ENCODE measurements around the gene KIAA1217.

The KIAA1217 gene

DNA sequence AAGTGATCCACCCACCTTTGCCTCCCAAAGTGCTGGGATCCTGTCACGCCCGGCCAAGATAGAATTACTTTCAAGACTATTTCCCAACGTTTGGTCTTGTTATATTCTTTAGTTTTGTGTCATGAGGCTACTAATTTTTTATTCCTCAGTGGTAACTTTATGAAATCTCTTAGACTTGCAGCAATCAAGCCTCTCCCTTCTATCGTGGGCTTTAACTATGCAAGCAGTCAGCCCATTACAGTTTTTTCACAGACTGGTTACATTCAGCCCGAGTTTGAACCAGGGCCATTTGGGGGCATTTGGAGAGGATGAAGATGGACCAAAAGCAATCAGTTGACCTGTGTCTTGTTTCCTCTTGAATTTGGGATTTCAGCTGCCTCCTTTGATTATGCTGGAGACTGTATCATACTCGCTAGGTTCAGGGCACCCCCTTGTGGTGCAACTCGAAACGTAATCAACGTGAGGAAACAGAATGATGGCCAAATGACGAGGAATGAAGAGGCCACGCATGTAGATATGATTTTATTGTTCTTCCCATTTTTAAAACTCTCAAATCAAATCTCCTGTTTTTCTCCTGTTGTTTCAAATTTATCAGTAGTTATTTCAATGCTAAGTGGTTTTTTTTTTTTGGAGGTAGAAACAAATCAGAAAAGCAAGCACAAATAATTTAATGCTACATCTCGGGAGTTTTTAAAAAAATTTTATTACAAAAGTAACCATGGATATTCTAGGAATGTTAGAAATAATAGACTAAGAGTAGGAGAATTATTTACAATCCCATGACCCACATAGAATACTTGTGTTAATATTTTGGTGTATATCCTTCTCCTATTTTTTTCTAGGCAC, 151.6 kb downstream of the KIAA1217 start:
- no peaks in the 10 kb centered on the region for H3F3A ChIP-seq (ENCODE audit: low read depth)
- no peaks in the 10 kb centered on the region for H3K79me2 ChIP-seq (ENCODE audit: insufficient read depth, low read length)
- no peaks in the 10 kb centered on the region for H3K27me3 ChIP-seq (ENCODE audit: insufficient read depth, low read length, poor library complexity, severe bottlenecking)
- H3K36me3 ChIP-seq (ENCODE audit: insufficient read depth, low read length) = no peaks in the 10 kb centered on the region
- H3K4me1 ChIP-seq (ENCODE audit: insufficient read depth, low read length, poor library complexity, severe bottlenecking) = no peaks in the 10 kb centered on the region
- no peak overlapping the region for H2AFZ ChIP-seq (ENCODE audit: low read length)
- no peak overlapping the region for H3K4me2 ChIP-seq (ENCODE audit: low read depth, low read length, poor library complexity, severe bottlenecking)
- H3K9me2 ChIP-seq (replicated peaks; ENCODE audit: low read depth, low read length) = no peaks in the 10 kb centered on the region
- H3K9ac ChIP-seq (ENCODE audit: low read depth, low read length, poor library complexity, severe bottlenecking) = no peak overlapping the region
- no peak overlapping the region for H3K4me3 ChIP-seq (ENCODE audit: low read length, poor library complexity, severe bottlenecking)
- H4K20me1 ChIP-seq (ENCODE audit: insufficient read depth, low read length, poor library complexity, severe bottlenecking) = no peaks in the 10 kb centered on the region
- H3K9me3 ChIP-seq (ENCODE audit: insufficient read depth, low read depth, low read length) = no peaks in the 10 kb centered on the region
- TF ChIP-seq EZH2phosphoT487 (IDR thresholded peaks at IDR 0.05; ENCODE audit: borderline replicate concordance) = no peak
- TF ChIP-seq, protein P1, sequence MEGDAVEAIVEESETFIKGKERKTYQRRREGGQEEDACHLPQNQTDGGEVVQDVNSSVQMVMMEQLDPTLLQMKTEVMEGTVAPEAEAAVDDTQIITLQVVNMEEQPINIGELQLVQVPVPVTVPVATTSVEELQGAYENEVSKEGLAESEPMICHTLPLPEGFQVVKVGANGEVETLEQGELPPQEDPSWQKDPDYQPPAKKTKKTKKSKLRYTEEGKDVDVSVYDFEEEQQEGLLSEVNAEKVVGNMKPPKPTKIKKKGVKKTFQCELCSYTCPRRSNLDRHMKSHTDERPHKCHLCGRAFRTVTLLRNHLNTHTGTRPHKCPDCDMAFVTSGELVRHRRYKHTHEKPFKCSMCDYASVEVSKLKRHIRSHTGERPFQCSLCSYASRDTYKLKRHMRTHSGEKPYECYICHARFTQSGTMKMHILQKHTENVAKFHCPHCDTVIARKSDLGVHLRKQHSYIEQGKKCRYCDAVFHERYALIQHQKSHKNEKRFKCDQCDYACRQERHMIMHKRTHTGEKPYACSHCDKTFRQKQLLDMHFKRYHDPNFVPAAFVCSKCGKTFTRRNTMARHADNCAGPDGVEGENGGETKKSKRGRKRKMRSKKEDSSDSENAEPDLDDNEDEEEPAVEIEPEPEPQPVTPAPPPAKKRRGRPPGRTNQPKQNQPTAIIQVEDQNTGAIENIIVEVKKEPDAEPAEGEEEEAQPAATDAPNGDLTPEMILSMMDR (conservative IDR thresholded peaks at IDR 0.05; ENCODE audit: low read length) = peak; percentile 86

- Histone ChIP-seq H3K4me2 (ENCODE audit: low read depth, low read length, poor library complexity, severe bottlenecking) (no peak overlapping the region), H3K9ac (ENCODE audit: low read depth, low read length, poor library complexity, severe bottlenecking) (no peak overlapping the region), H3K9me2 (replicated peaks; ENCODE audit: low read depth, low read length) (no peaks in the 10 kb centered on the region), H3K9me3 (ENCODE audit: insufficient read depth, low read depth, low read length) (no peaks in the 10 kb centered on the region), H3K27me3 (ENCODE audit: insufficient read depth, low read length, poor library complexity, severe bottlenecking) (no peaks in the 10 kb centered on the region), H4K20me1 (ENCODE audit: insufficient read depth, low read length, poor library complexity, severe bottlenecking) (no peaks in the 10 kb centered on the region), H3K79me2 (ENCODE audit: insufficient read depth, low read length) (no peaks in the 10 kb centered on the region), H2AFZ (ENCODE audit: low read length) (no peak overlapping the region), H3K36me3 (ENCODE audit: insufficient read depth, low read length) (no peaks in the 10 kb centered on the region), H3K4me3 (ENCODE audit: low read length, poor library complexity, severe bottlenecking) (no peak overlapping the region), H3K4me1 (ENCODE audit: insufficient read depth, low read length, poor library complexity, severe bottlenecking) (no peaks in the 10 kb centered on the region), H3F3A (ENCODE audit: low read depth) (no peaks in the 10 kb centered on the region)
- TF ChIP-seq, protein P1 (conservative IDR thresholded peaks at IDR 0.05; ENCODE audit: low read length) = no peak
- no peak for TF ChIP-seq EZH2phosphoT487 (IDR thresholded peaks at IDR 0.05; ENCODE audit: borderline replicate concordance)
Measured at GRCh38 chr10:24363070-24363469, 154.1 kb downstream of the KIAA1217 start.

DNA sequence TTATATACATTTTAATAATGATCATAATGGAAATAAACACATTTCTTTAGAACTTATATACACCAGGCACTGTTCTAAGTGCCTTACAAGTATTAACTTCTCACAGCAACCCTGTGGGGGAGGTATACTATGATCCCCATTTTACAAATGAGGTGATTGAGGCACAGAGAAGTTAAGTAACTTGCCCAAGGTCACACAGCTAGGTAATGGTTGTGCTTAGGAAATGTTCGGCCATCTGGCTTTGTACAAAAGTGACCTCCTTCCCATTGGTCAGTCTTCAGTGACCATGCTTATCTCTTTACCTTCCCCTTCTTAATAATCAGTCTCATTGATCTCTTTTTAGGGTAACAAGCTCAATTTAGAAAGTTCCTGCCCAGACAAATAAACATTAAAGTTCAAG, 158.8 kb downstream of the KIAA1217 start:
- Histone ChIP-seq H3K9ac (ENCODE audit: low read depth, low read length, poor library complexity, severe bottlenecking) (no peak overlapping the region), H2AFZ (ENCODE audit: low read length) (no peak overlapping the region), H3K36me3 (ENCODE audit: insufficient read depth, low read length) (no peaks in the 10 kb centered on the region), H3K9me2 (replicated peaks; ENCODE audit: low read depth, low read length) (no peaks in the 10 kb centered on the region), H3K27me3 (ENCODE audit: insufficient read depth, low read length, poor library complexity, severe bottlenecking) (no peaks in the 10 kb centered on the region), H3F3A (ENCODE audit: low read depth) (no peaks in the 10 kb centered on the region), H4K20me1 (ENCODE audit: insufficient read depth, low read length, poor library complexity, severe bottlenecking) (no peaks in the 10 kb centered on the region), H3K4me2 (ENCODE audit: low read depth, low read length, poor library complexity, severe bottlenecking) (no peak overlapping the region), H3K4me1 (ENCODE audit: insufficient read depth, low read length, poor library complexity, severe bottlenecking) (no peaks in the 10 kb centered on the region), H3K4me3 (ENCODE audit: low read length, poor library complexity, severe bottlenecking) (no peak overlapping the region), H3K79me2 (ENCODE audit: insufficient read depth, low read length) (no peaks in the 10 kb centered on the region), H3K9me3 (ENCODE audit: insufficient read depth, low read depth, low read length) (peaks cover 8% of the 10 kb centered on the region; the same call in 1 of the 2 replicates)
- no peak for TF ChIP-seq EZH2phosphoT487 (IDR thresholded peaks at IDR 0.05; ENCODE audit: borderline replicate concordance)
- TF ChIP-seq, protein P1 (conservative IDR thresholded peaks at IDR 0.05; ENCODE audit: low read length) = no peak
